PC-3 (cell line): ENCODE measurements around the gene NEK1. TPM values are rescaled to one million over a fixed set of nuclear protein-coding genes. Genes with fewer than 3 reads are reported as not detected.

Experiments used
- ATAC-seq: fragments of 200-7000 bp; cut with Tn5 transposase; 2 replicates; pipeline ENCODE4 v1.9.1; 2020; ENCODE audit warnings: mild to moderate bottlenecking, moderate library complexity
- BruUV-seq: library from RNA; stranded (reverse); fragments of 400-500 nt; replicated peaks from 2 replicates; lab custom pipeline; 2021; lab: Mats Ljungman, UMichigan
- CTCF ChIA-PET: fragments of 300-600 bp; sonication (Branson Sonifier 250); formaldehyde crosslinking; loops from one replicate; lab custom pipeline; 2022; ENCODE audit warnings: antibody characterized with exemption; lab: Charles Lee
- POLR2A ChIA-PET: fragments of 300-600 bp; sonication (Branson Sonifier 250); formaldehyde crosslinking; loops from one replicate; lab custom pipeline; 2022; ENCODE audit warnings: antibody characterized with exemption; ENCODE audit not compliant: unreplicated experiment; lab: Charles Lee
- DNase-seq: peaks from one replicate; pipeline ENCODE4 v3.0.0-alpha.2; 2015
- H2AFZ ChIP-seq: fragments of 300-600 bp; sonication (generic); 2 replicates; pipeline ENCODE4 v1.6.0; 2016; ENCODE audit warnings: antibody characterized with exemption, low read length
- H3F3A ChIP-seq: fragments of 300-600 bp; sonication (generic); one replicate; pipeline ENCODE4 v1.6.0; 2017; ENCODE audit warnings: antibody characterized with exemption, low read length, control low read depth, mild to moderate bottlenecking; ENCODE audit not compliant: unreplicated experiment
- H3K27ac ChIP-seq: fragments of 300-600 bp; sonication (generic); 2 replicates; pipeline ENCODE4 v1.5.1; 2016; ENCODE audit warnings: mild to moderate bottlenecking, low read length
- H3K27me3 ChIP-seq: fragments of 300-600 bp; sonication (generic); 2 replicates; pipeline ENCODE4 v1.6.1; 2016; ENCODE audit warnings: low read length, mixed read lengths
- H3K36me3 ChIP-seq: fragments of 300-600 bp; sonication (generic); 2 replicates; pipeline ENCODE4 v1.6.1; 2016; ENCODE audit warnings: low read depth, mixed run types, low read length, mixed read lengths
- H3K4me1 ChIP-seq: fragments of 300-600 bp; sonication (generic); 2 replicates; pipeline ENCODE4 v1.5.1; 2016; ENCODE audit warnings: low read length; ENCODE audit not compliant: insufficient read depth
- H3K4me2 ChIP-seq: fragments of 300-600 bp; sonication (generic); 2 replicates; pipeline ENCODE4 v1.6.0; 2016; ENCODE audit warnings: low read length
- H3K4me3 ChIP-seq: fragments of 300-600 bp; sonication (generic); 2 replicates; pipeline ENCODE4 v1.5.1; 2016; ENCODE audit warnings: mild to moderate bottlenecking, low read length, mixed read lengths
- H3K79me2 ChIP-seq: fragments of 300-600 bp; sonication (generic); 2 replicates; pipeline ENCODE4 v1.6.1; 2017; ENCODE audit warnings: low read length, mixed read lengths
- H3K9ac ChIP-seq: fragments of 300-600 bp; sonication (generic); 2 replicates; pipeline ENCODE4 v1.6.0; 2016; ENCODE audit warnings: mild to moderate bottlenecking, low read length
- H3K9me2 ChIP-seq: fragments of 300-600 bp; sonication (generic); replicated peaks from 2 replicates; pipeline ENCODE4 v1.6.1; 2016; ENCODE audit warnings: mixed run types, low read length, mixed read lengths
- H3K9me3 ChIP-seq: fragments of 300-600 bp; sonication (generic); 2 replicates; pipeline ENCODE4 v1.6.1; 2016; ENCODE audit warnings: low read length, mixed read lengths
- H4K20me1 ChIP-seq: fragments of 300-600 bp; sonication (generic); 2 replicates; pipeline ENCODE4 v1.6.1; 2016; ENCODE audit warnings: low read length, mixed read lengths
- CTCF ChIP-seq: fragments of 300-600 bp; sonication (generic); conservative IDR thresholded peaks from 2 replicates; pipeline ENCODE4 v1.5.1; 2017; ENCODE audit warnings: antibody characterized with exemption, low read depth, mild to moderate bottlenecking, low read length
- EZH2 ChIP-seq: fragments of 300-600 bp; sonication (generic); IDR thresholded peaks from one replicate; pipeline ENCODE4 v1.6.1; 2017; ENCODE audit warnings: antibody characterized with exemption, mild to moderate bottlenecking, low read length; ENCODE audit not compliant: unreplicated experiment
- EZH2phosphoT487 ChIP-seq: fragments of 300-600 bp; sonication (generic); IDR thresholded peaks from 2 replicates; pipeline ENCODE4 v1.6.1; 2018; ENCODE audit warnings: mild to moderate bottlenecking, antibody characterized with exemption, low read length, borderline replicate concordance
- intact Hi-C: fragments of 100-400 bp; cut with micrococcal nuclease; formaldehyde crosslinking; loops from 2 replicates; pipeline ENCODE4 v1.9.0; 2023
- total RNA-seq: library from RNA; depleted of rRNA; stranded (reverse); fragments of >200 nt; gene quantifications from 2 replicates; pipeline ENCODE4 v1.2.3, GENCODE V29; 2014

Gene NEK1
- total RNA-seq, 1 experiment from 2014 or later = 4.3 TPM

- H3K36me3 ChIP-seq = no peaks in the 10 kb centered on the region
- no peaks in the 10 kb centered on the region for H3K79me2 ChIP-seq
- H3K4me2 ChIP-seq = no peak overlapping the region
- no peak overlapping the region for H3K4me3 ChIP-seq
- no peaks in the 10 kb centered on the region for H3K4me1 ChIP-seq
- POLR2A ChIA-PET = interaction anchor here (0.6 kb wide), 1 partner anchor 165 kb away, joined by 3 read pairs; the partner anchor contains the start of gene HPF1
- no peak overlapping the region for H2AFZ ChIP-seq
- H3K9me3 ChIP-seq = no peaks in the 10 kb centered on the region
- no peak overlapping the region for H3K9ac ChIP-seq
- ATAC-seq (no peak), DNase-seq (no peak)
- H4K20me1 ChIP-seq = no peaks in the 10 kb centered on the region
- no peaks in the 10 kb centered on the region for H3F3A ChIP-seq
- intact Hi-C loops = no loop called here
- H3K27me3 ChIP-seq = no peaks in the 10 kb centered on the region
- no peak for TF ChIP-seq EZH2
- TF ChIP-seq EZH2phosphoT487 = no peak
- H3K9me2 ChIP-seq = no peaks in the 10 kb centered on the region
- no TSS peak for BruUV-seq
- H3K27ac ChIP-seq = no peak overlapping the region
- CTCF ChIA-PET = no interaction called here
These were observed 19.3 kb downstream of the NEK1 start for GRCh38 chr4:169593050-169593560.

GRCh38 chr4:169583563-169583962 is 28.8 kb downstream of the NEK1 start:
- H3K9me2 ChIP-seq = no peaks in the 10 kb centered on the region
- no peaks in the 10 kb centered on the region for H4K20me1 ChIP-seq
- intact Hi-C loops = no loop called here
- CTCF ChIA-PET = no interaction called here
- no peaks in the 10 kb centered on the region for H3K36me3 ChIP-seq
- H3K27ac ChIP-seq = no peak overlapping the region
- no peak overlapping the region for H2AFZ ChIP-seq
- H3F3A ChIP-seq = no peaks in the 10 kb centered on the region
- no peaks in the 10 kb centered on the region for H3K4me1 ChIP-seq
- no peak overlapping the region for H3K9ac ChIP-seq
- H3K9me3 ChIP-seq = no peaks in the 10 kb centered on the region
- no peaks in the 10 kb centered on the region for H3K79me2 ChIP-seq
- BruUV-seq = no TSS peak
- TF ChIP-seq EZH2 (no peak), EZH2phosphoT487 (no peak), CTCF (no peak)
- POLR2A ChIA-PET = no interaction called here
- no peak overlapping the region for H3K4me2 ChIP-seq
- ATAC-seq (peak; percentile 77), DNase-seq (no peak)
- H3K27me3 ChIP-seq = no peaks in the 10 kb centered on the region
- no peak overlapping the region for H3K4me3 ChIP-seq

- Histone ChIP-seq H3K36me3 (no peaks in the 10 kb centered on the region), H3K4me2 (no peak overlapping the region), H3K27me3 (no peaks in the 10 kb centered on the region), H3K9me3 (no peaks in the 10 kb centered on the region), H2AFZ (no peak overlapping the region), H4K20me1 (no peaks in the 10 kb centered on the region), H3F3A (no peaks in the 10 kb centered on the region), H3K4me3 (no peak overlapping the region), H3K9ac (no peak overlapping the region), H3K79me2 (no peaks in the 10 kb centered on the region), H3K27ac (no peak overlapping the region), H3K4me1 (no peaks in the 10 kb centered on the region), H3K9me2 (no peaks in the 10 kb centered on the region)
- TF ChIP-seq CTCF (no peak), EZH2phosphoT487 (no peak), EZH2 (no peak)
- BruUV-seq = no TSS peak
- no peak for ATAC-seq
- DNase-seq = no peak
- POLR2A ChIA-PET = no interaction called here
- CTCF ChIA-PET = no interaction called here
- intact Hi-C loops = no loop called here
These were observed 29.7 kb downstream of the NEK1 start for GRCh38 chr4:169582706-169583105.
